Fibroblast of skin of scalp (primary cell): ENCODE results near the gene NTHL1. TPM values are rescaled to one million over a fixed set of nuclear protein-coding genes. Genes with fewer than 3 reads are reported as not detected.

ENCODE experiments used
- DNase-seq: peaks from one replicate; pipeline ENCODE4 v3.0.0-alpha.2; 2013
- polyA plus RNA-seq, 2 experiments: library from polyadenylated mRNA; unstranded; fragments of 120-200 nt; gene quantifications; one replicate each; pipeline ENCODE4 v1.2.1, GENCODE V29; 2013; ENCODE audit not compliant: insufficient read length in 2 of 2

NTHL1 gene
- polyA plus RNA-seq (2013, experiment 1 of 2; ENCODE audit: insufficient read length), result 24.6 TPM
- 22.4 TPM for polyA plus RNA-seq (2013, experiment 2 of 2; ENCODE audit: insufficient read length)

GRCh38 chr16:2047330-2048115 is at the start of gene NTHL1, which contains the start of gene TSC2:
Gene NTHL1 (minus strand): TSS chr16:2047834. CDS start chr16:2047823, 11 bp downstream.
Gene TSC2 (plus strand): TSS chr16:2047985. CDS start chr16:2048616, 631 bp downstream.
- peak; percentile 96 for DNase-seq

DNA sequence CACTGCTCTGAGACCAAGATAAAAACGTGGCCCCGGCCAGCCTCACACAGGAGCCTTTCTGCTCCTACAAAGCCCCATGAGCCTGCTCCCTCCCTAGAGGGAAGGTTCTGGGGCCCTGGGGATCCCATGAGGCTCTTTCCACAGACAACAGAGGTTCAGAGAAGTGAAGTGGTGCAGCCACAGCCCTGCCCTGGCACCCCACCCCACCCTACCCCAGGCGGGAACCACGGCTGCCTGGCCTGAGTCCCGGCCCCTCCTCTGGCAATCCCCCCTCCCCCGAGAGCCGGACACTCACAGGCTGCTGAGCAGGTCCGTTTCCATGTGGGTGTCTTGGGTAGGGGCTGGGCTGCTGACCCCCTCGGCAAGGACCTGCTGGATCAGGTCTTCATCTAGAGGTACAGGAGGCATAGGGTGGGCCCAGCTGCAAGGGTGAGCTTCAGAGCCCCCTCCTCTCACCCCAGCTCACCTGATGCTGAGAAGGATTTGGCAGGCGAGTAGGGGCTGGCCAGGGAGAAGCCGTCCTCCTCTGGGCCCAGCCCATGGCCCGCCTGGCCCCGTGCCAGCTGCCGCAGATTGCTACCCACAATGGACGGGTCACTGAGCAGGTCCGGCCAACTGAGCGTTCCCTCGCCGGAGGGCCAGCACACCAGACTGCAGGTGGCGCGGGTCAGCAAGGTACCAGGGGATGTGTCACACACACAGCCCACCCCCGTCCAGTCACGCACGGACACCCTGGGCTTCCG is 49.4 kb upstream of the NTHL1 start:
- DNase-seq, result no peak

DNA sequence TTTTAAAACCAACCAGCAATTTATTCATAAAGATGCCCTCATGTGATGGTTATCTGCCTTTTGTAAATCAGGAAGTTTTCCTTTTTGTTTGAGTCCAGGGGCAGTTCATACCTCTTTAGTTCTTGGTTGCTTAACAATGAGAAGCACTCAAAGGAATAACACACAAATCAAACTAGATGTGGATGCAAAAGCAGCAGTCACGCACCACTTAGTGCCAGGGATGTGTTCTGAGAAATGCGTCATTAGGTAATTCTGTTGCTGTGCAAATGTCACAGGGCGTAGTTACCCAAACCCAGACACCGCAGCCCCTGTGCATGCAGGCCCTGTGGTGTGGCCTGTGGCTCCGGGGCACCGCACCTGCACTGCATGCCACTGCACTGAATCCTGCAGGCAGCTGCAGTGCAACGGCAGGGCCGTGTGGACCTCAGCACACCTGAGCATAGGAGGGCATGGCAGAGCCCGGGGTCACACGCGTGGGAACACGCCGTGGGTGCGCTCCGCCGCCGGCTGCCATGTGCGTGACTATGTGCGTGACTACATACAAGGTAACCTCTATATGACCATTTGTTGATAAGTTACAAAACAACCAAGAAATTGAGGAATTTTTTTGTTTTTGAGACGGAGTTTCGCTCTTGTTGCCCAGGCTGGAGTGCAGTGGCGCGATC is 48.4 kb upstream of the NTHL1 start:
- DNase-seq, result no peak

DNA sequence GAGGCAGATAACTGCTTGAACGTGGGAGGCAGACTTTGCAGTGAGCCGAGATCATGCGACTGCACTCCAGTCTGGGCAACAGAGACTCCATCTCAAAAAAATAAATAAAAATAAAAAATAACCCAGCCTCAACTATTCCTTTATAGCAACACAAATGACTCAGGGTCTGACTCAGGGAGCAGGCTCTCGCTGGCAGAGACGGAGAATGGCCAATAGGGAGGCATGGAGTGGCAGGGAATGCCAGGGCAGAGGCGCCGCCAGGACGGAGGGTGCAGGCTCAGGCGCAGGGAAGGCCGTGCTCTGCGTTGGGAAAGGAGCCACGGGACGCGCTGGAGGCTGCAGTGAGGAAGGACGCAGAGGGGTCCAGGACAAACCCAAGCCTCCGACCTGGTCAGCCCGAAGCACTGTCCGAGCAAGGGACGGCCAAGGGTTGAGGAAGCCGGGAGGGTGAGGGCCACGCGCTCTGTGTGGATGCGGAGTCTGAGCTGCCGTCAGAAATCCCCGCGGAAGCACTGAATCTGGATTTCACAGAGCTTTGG is 47.8 kb upstream of the NTHL1 start:
- no peak for DNase-seq

DNA sequence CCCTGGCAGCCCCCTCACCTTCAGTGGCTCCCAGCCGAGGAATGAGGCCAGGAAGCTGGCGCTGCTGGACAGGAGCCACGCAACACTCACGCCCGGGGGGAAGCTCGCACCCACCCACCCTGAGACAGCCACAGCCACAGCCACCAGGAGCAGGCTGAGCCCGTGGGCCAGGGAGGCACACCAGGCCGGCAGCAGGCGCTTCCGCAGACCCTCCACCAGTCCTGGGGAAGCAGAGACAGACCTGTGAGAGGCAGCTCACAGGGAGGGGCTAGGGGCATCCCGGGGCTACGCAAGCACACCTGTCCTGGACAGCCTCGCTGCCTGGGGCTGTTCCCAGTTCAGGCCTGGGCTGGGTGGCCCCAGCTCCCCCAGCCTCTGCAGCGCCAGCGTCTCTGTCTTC is 46.2 kb upstream of the NTHL1 start:
- no peak for DNase-seq

GRCh38 chr16:2092866-2093265 is 45.2 kb upstream of the NTHL1 start:
- DNase-seq, result no peak

DNA sequence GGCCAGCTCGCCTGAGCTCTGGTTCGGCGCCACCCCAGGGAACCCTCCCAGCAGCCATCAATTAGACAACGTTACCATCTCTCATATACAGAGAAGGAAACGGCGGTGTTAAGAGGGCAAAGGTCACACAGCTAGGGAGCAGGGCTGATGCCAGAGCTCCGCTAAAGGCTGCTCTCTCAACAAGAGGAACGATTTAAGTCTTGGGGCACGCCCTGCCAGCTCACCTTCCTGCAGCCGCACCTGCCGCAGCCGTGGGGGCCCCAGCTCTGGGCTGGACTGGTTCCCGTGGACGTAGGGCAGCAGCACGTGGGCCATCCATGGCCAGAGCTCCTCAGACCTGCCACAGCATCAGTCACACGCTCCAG is 44.6 kb upstream of the NTHL1 start:
- DNase-seq, result no peak

- DNase-seq, result no peak
These were observed 44.1 kb upstream of the NTHL1 start for GRCh38 chr16:2091547-2092255.

DNA sequence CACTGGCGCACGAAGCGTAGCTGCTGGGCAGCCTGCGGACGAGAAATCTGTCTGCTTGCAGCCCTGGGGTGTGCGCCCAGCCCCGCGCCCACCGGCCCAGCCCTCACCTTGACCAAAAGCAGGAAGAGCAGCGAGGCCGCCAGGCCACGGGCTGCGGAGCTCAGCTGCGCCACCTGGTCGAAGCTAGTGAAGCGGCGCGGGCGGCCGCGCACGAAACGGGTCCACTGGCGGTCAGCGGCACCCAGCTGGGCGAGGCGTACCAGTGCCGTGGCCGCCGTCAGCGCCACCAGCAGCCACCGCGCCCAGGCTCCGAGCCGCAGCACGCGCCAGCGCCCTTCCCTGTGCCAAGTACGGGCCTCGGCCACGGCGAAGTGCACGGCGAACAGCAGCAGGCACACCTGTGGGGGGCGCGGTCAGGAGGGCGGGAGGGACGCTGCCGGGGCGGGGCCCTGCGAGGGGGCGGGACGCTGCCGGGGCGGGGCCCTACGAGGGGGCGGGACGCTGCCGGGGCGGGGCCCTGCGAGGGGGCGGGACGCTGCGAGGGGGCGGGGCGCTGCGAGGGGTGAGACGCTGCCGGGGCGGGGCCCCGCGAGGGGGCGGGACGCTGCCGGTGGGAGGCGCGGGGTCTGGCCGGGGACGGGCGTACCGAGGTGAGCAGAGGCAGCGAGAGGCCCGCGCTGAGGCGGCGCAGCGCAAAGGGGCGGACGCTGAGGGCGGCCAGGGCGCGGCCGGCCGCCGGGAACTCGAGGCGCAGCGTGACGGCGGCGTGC is 43.3 kb upstream of the NTHL1 start:
- DNase-seq, result peak; percentile 79

GRCh38 chr16:2090481-2090776 is 42.8 kb upstream of the NTHL1 start:
- DNase-seq, result no peak

DNA sequence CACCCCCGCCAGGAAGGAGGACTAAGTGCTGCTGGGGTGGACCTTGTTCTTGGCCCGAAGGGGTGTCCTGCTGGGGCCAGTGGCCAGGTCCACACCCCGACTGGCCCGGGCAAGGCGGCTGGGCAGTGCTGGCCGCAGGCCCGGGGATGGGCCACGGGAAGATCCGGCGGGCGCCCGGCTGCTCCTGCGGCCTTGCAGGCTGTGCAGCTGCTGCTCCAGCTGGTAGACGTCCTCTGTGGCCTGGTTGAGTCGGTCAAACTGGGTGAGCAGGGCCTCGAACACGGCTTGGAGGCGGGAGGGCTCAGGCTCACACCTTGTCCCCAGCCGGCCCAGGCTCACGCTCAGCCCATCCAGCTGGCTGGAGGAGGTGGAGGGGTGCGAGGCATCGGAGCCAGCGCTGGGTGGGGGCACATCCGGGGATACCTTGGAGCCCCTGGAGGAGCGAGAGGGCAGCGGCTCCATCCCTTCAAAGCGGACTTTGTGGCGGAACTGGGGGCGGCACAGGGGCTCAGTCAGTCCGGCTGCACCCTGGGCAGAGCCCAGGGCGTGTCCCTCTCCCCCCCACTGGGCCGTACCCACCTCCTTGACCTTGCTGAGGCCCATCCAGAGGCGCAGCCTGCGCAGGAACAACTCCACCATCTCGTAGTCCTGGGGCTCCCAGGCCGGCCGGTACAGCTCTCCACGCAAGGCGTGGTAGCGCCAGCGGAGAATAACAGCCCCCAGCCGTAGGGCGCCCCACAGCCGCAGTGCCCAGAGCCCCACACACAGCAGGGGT is 42.3 kb upstream of the NTHL1 start:
- no peak for DNase-seq

DNA sequence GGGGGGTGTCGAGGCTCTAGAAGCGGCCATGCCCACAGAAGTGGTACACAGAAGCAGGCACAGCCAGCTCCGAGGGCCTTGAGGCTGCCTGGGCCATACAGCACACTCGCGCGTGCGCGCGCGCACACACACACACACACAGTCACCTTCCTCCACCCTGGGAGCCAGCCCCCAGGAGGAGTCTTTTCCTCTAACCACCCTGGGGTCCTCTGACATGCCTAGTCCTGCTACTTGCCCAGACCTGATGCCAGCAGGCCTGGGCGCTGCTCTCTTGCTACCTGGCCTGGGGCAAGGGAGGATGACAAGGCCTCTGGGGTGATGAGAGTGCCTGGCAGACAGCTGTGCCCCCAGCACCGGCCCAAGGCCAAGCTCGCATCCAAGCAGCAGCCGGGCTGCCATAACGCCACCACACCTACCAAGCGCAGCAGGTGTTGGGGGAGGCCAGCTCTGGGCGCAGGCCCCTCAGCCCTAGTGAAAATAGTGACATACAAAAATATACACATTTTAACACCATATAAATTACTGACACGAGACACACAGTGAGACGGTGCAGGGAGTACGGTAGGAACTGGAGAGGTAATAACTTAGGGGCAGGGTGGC is 41.2 kb upstream of the NTHL1 start:
- DNase-seq, result no peak

DNA sequence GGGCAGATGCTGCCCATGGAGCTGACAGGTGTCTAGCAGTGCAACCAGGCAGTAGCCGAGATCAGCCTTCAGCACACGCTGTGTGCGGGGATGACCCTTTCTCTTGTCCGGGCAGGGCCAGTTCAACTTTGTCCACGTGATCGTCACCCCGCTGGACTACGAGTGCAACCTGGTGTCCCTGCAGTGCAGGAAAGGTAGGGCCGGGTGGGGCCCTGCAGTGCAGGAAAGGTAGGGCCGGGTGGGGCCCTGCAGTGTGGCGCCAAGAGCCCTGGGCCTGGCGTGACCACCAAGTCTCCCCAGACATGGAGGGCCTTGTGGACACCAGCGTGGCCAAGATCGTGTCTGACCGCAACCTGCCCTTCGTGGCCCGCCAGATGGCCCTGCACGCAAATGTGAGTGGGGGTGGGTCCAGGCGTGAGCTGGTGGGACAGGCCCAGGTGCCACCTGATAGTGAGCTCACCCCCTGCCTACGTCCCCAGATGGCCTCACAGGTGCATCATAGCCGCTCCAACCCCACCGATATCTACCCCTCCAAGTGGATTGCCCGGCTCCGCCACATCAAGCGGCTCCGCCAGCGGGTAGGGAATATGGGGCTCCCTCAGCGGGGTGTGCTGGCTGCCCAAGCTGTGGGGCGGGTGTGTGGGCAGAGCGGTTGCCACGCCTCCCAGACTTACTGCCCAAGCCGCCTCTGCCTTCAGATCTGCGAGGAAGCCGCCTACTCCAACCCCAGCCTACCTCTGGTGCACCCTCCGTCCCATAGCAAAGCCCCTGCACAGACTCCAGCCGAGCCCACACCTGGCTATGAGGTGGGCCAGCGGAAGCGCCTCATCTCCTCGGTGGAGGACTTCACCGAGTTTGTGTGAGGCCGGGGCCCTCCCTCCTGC is 40.4 kb upstream of the NTHL1 start:
- no peak for DNase-seq

DNA sequence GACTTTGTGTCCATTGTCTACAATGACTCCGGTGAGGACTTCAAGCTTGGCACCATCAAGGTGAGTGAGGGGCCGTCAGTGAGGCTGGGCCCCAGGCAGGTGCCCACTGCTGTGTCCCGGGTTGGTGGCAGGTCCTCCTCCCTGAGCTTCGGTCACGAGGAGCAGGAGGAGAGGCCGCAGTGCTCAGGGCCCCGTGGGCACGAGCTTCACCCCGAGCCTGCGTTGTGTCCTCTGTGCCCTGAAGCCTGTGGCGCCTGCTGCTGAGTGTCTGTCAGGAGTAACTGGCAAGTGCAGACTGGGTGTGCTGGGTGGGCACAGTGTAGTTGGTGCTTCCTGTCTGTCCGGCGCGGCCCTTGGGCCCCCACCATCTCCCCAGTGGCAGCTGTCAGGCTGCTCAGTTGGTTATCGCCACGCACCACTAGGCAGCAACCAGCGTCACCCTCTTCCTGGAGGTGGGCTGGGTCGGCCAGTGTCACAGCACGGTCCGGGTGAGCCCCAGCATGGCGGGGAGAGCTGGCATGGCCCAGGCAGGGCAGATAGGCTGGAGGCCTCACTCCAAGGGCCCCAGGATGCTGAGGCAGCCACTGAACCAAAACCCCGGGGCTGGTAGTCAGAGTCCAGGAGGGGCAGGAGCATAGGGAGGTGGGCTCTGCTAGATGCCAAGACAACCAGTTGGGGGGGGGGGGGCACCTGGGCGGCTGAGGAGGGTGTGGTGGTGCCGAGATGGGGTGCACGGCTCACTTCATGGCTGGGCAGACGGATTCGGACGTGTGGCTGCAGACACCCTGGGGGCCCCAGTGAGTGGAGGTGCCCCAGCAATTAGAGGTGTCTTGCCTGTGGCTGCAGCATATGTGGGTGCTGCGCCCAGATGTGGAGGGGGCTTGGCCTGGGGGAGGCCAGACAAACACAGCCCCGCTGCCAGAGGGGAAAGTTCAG is 39.4 kb upstream of the NTHL1 start:
- no peak for DNase-seq

DNA sequence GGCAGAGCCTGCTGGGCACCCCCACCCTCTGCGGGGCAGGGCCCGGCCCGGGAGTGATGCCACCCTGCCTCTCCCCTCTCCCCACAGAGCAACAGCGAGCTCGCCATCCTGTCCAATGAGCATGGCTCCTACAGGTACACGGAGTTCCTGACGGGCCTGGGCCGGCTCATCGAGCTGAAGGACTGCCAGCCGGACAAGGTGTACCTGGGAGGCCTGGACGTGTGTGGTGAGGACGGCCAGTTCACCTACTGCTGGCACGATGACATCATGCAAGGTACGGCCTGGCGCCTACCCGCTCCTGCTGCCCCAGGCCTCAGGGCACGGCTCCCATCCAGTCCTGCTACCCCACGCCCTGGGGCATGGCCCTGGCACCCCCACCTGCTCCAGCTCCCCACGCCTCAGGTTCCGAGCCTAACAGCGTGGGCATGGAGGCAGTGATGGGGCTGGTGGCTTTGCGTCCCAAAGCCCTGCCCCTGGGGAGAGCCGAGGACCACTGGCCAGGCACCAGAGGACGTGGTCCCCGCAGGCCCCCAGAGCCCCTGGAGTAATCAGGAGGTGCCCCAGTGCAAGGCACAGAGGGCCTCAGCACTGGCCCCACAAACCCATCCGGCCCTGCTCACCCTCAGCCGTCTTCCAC is 38.6 kb upstream of the NTHL1 start:
- DNase-seq, result no peak

DNA sequence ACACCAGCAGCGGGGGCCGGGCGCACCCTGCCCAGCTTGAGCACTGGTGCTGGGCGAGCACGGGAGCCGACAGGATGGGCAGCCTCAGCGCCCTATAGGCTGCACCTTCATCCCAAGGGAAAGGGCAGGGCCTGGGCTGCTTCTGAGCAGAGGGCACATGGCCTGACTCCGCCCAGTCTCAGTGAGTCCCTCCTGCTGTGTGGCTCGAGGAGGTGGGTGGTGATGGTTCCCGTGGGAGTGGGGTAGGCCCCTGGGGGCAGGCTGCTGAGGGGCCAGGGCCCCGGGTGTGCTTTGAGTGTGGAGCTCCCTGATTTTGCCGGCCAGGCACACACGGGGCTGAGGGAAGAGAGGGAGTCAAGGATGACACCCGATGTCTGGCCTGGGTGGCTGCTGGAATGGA is 38.0 kb upstream of the NTHL1 start:
- DNase-seq, result peak; percentile 32

GRCh38 chr16:2084895-2085625 is 37.4 kb upstream of the NTHL1 start:
- no peak for DNase-seq
